GM18517 (cell line): Measurements from ENCODE around the gene IGF2BP3.

Experiments
- ATAC-seq: cut with Tn5 transposase; IDR thresholded peaks from one replicate; pipeline ENCODE4 v1.9.1; 2021; ENCODE audit warnings: mild to moderate bottlenecking, moderate library complexity; ENCODE audit not compliant: unreplicated experiment

IGF2BP3 gene

GRCh38 chr7:23272275-23272674 is 198.0 kb downstream of the IGF2BP3 start:
- ATAC-seq, result no peak

- ATAC-seq, result no peak
Observed at GRCh38 chr7:23268746-23269145, 201.5 kb downstream of the IGF2BP3 start.

DNA sequence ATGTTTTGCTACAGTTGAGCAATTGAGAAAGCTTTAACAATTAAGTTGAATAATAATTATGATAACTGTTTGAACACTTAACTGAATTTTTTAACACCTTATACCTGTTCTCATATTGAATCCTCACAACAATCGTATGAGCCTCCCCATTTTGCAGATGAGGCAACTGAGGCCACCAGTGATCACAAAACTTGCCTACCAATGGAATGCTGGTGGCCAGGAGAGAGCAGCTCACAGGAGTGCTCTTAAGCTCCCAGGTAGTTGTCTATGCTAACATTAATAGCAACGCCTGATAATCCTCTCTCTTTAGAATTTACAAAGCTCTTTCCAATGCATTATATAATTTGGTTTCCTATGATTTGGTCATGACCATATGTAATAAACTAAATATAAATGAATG is 202.1 kb downstream of the IGF2BP3 start:
- ATAC-seq, result no peak

DNA sequence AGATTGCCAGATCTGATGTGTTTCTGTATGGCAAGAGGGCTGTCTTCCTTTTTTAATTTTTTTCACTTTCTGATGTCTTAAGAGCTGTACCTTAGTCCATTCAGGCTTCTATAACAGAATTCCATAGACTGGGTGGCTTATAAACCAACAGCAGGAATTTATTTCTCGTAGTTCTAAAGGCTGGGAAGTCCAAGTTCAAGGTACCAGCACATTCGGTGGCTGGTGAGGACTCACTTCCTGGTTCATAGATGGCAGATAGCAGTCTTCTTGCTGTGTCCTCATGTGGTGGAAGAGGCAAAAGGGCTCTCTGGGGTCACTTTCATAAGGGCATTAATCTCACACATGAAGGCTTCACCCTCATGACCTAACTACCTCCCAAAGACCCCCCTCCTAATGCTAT is 202.9 kb downstream of the IGF2BP3 start:
- ATAC-seq, result no peak

GRCh38 chr7:23266918-23267317 is 203.4 kb downstream of the IGF2BP3 start:
- ATAC-seq, result no peak

GRCh38 chr7:23264916-23265458 is 205.3 kb downstream of the IGF2BP3 start:
- no peak for ATAC-seq

DNA sequence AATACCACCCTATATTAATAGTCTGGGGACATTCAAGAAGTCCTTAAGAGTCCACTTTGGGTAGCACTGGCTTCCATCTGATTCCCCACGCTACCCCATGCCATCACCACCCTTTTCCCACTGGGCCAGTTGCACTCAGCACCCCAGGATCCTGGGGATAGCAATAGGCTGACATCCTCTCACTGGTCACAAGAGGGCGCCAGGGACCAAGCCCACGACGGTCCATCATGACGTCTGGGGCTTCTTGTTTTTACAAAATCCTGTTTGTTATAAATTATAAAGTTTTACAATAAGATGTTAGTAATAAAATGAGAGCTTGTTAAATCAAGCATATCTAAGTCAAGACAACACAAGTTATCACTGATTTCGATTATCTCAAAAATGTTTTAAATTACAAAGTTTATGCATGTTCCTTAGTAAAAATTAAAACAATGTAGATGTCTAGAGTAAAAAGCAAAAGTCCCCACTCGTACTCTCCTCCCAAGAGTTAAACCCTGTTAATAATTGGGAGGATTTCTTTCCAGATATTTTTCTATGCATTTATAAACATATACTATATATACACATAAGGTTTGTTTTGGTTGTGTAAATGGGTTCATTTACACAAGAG is 208.3 kb downstream of the IGF2BP3 start:
- no peak for ATAC-seq

DNA sequence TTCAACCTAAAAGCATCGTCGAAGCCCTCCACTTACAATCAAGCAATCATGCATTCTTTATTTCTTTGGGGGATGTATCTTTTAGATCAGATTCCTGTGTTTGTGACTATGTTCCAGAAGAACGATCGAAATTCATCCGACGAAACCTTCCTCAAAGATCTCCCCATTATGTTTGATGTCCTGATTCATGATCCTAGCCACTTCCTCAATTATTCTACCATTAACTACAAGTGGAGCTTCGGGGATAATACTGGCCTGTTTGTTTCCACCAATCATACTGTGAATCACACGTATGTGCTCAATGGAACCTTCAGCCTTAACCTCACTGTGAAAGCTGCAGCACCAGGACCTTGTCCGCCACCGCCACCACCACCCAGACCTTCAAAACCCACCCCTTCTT is 209.9 kb downstream of the IGF2BP3 start:
- no peak for ATAC-seq
